Retinal pigment epithelial cell (primary cell): Measurements from ENCODE around the gene SLFN12.
A peak's percentile ranks its signal among the peaks of the same experiment; 100 is the strongest.
"Not testable (repeated sequence)": the region's sequence is repeated elsewhere in the genome, so short reads cannot be mapped to it uniquely, and the experiment has no call there.

Source experiments
- DNase-seq: peaks from one replicate; pipeline ENCODE4 v3.0.0-alpha.2; 2010; ENCODE audit warnings: low read depth
- H3K4me3 ChIP-seq: 2 replicates; pipeline ENCODE4 v1.5.1; 2011; ENCODE audit warnings: mild to moderate bottlenecking, low read length, control low read depth, moderate library complexity
- TF ChIP-seq, protein P1 (sequence below): conservative IDR thresholded peaks from 2 replicates; pipeline ENCODE4 v1.5.1; 2011; ENCODE audit warnings: low read depth, low read length, control low read depth, inconsistent platforms

The SLFN12 gene

DNA sequence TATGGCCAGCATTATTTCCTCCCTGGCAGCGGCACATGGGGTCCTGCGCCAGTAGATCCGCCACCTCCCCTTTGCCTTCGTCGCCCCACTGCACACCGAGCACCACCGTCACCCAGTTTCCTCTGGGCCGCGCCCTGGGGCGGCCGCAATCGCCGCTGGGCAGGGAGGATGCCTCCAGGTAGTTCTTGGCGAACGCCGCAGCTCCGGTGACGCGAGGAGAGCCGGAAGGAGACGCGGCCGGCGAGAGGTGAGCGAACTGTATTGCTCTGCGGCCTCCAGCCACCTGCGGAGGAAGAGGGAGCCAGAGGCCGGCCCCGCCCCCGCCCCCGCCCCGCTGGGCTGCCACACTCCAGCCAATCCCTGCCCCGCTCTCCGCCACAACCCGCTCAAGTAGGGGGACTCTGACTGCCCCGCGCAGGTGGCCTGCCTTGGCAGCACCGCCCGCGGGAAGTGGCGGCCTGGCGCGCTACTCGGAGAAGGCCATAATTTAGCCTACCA is 28.1 kb upstream of the SLFN12 start:
- TF ChIP-seq, protein P1, sequence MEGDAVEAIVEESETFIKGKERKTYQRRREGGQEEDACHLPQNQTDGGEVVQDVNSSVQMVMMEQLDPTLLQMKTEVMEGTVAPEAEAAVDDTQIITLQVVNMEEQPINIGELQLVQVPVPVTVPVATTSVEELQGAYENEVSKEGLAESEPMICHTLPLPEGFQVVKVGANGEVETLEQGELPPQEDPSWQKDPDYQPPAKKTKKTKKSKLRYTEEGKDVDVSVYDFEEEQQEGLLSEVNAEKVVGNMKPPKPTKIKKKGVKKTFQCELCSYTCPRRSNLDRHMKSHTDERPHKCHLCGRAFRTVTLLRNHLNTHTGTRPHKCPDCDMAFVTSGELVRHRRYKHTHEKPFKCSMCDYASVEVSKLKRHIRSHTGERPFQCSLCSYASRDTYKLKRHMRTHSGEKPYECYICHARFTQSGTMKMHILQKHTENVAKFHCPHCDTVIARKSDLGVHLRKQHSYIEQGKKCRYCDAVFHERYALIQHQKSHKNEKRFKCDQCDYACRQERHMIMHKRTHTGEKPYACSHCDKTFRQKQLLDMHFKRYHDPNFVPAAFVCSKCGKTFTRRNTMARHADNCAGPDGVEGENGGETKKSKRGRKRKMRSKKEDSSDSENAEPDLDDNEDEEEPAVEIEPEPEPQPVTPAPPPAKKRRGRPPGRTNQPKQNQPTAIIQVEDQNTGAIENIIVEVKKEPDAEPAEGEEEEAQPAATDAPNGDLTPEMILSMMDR, result no peak
- peak overlapping the region; percentile 15 for H3K4me3 ChIP-seq
- DNase-seq, result no peak

DNA sequence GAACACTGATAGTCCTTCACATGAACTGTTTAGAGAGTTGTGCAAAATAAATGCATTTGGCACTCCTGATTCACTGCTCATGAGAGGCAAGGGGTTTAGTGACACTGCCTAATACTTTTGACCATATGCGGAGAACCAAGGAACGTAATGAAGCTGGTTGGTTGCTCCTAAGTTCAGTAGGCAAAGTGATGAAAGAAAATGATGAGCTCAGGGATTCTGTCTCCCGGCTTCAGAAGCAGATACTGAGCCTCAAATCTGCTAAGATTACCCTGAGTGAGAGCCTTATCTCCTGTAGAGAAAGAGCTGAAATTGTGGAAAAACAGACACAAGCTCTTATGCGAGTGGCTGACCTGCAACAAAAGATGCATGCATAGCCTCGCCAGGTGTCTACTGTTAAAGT is 21.7 kb upstream of the SLFN12 start:
- not testable (repeated sequence) for H3K4me3 ChIP-seq, DNase-seq

DNA sequence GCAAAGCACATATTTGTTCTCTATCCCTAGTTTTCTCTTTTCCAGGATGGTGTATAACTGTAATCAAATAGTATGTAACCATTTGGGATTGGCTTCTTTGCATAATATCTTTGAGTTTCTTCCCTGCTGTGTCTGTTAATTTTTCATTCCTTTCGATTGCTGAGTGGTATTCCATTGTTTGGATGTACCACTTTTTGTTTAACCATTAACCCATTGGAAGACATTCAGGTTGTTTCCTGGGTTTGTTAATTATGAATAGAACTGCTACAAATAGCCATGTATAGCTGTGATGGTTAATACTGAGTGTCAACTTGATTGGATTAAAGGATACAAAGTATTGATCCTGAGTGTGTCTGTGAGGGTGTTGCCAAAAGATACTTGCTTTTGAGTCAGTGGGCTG is 20.9 kb upstream of the SLFN12 start:
- H3K4me3 ChIP-seq, result no peak overlapping the region
- TF ChIP-seq, protein P1, result no peak
- no peak for DNase-seq

DNA sequence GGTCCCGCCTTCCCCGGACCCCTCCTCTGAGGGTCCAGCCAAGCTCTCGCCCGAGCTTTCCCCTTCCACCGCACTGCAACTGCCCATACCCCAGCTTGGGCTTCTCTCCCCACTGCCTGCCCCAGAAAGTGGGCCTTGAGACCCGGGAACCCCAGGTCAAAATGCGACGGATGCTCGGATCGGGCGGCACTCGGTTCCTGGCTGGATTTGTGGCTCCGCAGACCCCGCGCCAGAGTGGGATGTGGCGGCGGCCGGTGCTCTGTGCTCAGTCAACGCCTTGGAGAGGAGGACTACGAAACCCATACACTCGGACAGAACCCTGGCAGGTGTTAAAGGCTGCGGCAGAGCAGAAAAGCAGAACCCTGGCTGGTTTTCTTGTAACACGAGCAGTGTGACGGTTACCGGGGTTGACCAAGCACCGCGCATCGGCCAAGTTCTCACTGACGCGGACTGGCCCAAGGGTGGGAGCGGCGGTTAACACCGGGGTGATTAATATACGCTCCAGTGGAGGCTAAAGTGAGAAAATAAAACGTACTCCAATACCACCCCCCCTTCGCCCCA is 17.2 kb upstream of the SLFN12 start:
- TF ChIP-seq, protein P1, result no peak
- DNase-seq, result no peak
- H3K4me3 ChIP-seq, result peak overlapping the region; percentile 24

DNA sequence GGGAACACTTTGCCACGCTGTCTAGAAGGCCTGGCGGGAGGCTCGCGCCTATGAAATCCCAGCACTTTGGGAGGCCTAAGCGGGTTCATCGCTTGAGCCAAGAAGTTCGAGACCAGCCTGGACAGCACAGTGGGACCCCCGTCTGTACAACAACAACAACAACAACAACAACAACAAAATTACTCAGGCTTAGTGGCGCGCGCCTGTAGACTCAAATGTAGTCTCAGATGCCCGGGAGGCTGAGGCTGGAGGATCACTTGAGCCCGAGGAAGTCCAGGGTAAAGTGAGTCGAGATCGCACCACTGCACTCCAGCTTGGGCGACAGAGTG is 16.6 kb upstream of the SLFN12 start:
- TF ChIP-seq, protein P1, result no peak
- H3K4me3 ChIP-seq, result peak overlapping the region; percentile 50
- no peak for DNase-seq

DNA sequence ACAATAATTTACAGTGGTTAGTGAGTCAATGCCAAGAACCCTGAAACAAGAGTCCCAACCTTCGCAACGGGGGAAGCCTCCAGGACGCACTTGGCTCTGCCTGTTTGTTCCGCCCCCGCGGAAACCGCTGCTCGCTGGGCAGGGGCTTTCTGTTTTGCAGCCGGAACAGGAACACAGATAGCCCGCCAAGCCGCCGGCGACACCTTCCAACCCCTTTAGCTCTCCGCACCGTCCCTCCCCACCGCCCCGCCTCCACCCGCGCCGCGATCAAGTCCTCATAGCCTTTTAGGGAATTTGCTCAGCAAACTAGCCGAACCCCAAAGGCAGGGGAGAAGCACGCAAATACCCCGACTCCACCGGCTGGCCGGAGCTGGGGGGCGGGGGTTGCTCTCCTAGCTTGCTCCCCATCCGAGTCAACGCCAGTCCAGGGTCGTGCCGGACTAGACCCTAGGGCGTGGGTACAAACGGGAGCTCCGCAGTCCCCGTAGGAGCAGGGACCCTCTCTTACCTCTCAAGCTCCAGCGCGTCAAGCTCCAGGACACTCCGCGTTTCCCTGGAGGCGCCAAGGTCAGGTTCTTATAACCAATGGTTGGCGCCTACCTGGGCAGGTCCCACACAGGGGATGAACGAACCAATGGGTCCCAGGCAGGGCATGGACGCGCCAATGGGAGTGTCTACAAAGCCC is 16.1 kb upstream of the SLFN12 start, which contains the start of gene SLFN13:
SLFN13 (minus strand) TSS at position 553 of the 685 bp plus-strand sequence. CDS start 3,086 bp downstream, outside the sequence.
- TF ChIP-seq, protein P1, result no peak
- peak within 1 kb of the TSS; percentile 50 for H3K4me3 ChIP-seq
- no peak for DNase-seq

DNA sequence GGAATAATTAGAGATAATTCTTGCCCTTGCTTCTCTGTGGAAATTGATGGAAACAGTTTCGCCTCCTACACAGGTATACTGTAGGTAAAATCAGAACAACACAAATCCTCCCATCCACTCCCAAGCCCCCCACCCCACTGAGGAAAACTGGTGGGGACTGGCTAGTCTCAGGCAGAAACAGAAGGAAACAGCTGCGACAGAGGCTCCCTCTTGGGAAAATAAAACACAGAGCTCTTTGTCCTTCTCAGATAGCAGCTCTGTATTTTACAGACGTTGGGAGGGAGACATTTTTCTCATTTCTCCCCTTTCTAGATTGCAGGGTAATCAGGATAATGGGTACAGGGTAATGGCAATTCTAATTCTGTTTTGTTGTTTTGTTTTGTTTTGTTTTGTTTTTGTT is 15.2 kb upstream of the SLFN12 start:
- DNase-seq, result no peak
- TF ChIP-seq, protein P1, result no peak
- no peak overlapping the region for H3K4me3 ChIP-seq
